Measurements from ENCODE around the gene UTP11. TPM values are rescaled to one million over a fixed set of nuclear protein-coding genes. Genes with fewer than 3 reads are reported as not detected.

The UTP11 gene
- total RNA-seq, 1 donor from 2014 or later: 85.3 TPM

- DNase-seq: no peak
Observed at GRCh38 chr1:38046333-38046883, 33.9 kb downstream of the UTP11 start, which contains the start of gene POU3F1. Gene POU3F1, minus strand, starts transcription at chr1:38046793. Its CDS starts 50 bp downstream, at chr1:38046743.

- peak; percentile 94 for DNase-seq
Observed at GRCh38 chr1:38046884-38047602, 34.5 kb downstream of the UTP11 start.

- DNase-seq: peak; percentile 46
Observed at GRCh38 chr1:38047603-38048141, 35.1 kb downstream of the UTP11 start.

GRCh38 chr1:38050397-38051078, 38.0 kb downstream of the UTP11 start:
- peak; percentile 8 for DNase-seq

GRCh38 chr1:38051079-38051543, 38.6 kb downstream of the UTP11 start:
- no peak for DNase-seq

- DNase-seq: no peak
Observed at GRCh38 chr1:38052750-38053415, 40.3 kb downstream of the UTP11 start.

GRCh38 chr1:38053416-38054091, 41.0 kb downstream of the UTP11 start:
- no peak for DNase-seq

- DNase-seq: no peak
Observed at GRCh38 chr1:38055398-38055797, 42.9 kb downstream of the UTP11 start.

- DNase-seq: no peak
Observed at GRCh38 chr1:38055965-38056364, 43.4 kb downstream of the UTP11 start.

GRCh38 chr1:38059635-38060250, 47.2 kb downstream of the UTP11 start:
- peak; percentile 70 for DNase-seq

GRCh38 chr1:38060498-38060897, 48.0 kb downstream of the UTP11 start:
- DNase-seq: no peak

GRCh38 chr1:38061290-38061689, 48.8 kb downstream of the UTP11 start:
- no peak for DNase-seq

GRCh38 chr1:38061883-38062328, 49.4 kb downstream of the UTP11 start:
- no peak for DNase-seq

GRCh38 chr1:38062361-38063288, 50.1 kb downstream of the UTP11 start:
- no peak for DNase-seq

GRCh38 chr1:38063616-38064015, 51.1 kb downstream of the UTP11 start:
- no peak for DNase-seq

- no peak for DNase-seq
Observed at GRCh38 chr1:38064197-38064903, 51.8 kb downstream of the UTP11 start.

GRCh38 chr1:38068220-38068979, 55.9 kb downstream of the UTP11 start:
- no peak for DNase-seq

- DNase-seq: no peak
Observed at GRCh38 chr1:38068980-38069340, 56.4 kb downstream of the UTP11 start.
